ENCODE data around the gene DMGDH.

The DMGDH gene

DNA sequence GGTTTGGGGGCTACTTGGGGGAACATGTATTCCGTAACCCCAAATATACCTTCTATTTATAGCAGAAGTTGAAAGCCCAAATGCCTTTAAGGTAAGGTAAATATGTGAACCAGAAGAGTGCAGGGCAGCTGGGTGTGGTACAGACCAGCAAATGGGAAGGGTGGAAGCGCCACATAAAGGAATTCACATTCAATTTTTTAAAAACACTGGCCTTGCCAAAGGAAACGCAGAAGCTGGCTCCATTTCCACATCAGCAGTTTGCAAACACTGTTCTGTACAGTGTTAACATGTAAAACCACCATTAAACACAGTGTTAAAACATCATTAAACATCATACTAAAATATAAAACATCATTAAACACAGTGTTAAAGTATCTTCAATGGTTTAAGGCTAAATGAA, 38.6 kb upstream of the DMGDH start:
- TF ChIP-seq, protein P1, sequence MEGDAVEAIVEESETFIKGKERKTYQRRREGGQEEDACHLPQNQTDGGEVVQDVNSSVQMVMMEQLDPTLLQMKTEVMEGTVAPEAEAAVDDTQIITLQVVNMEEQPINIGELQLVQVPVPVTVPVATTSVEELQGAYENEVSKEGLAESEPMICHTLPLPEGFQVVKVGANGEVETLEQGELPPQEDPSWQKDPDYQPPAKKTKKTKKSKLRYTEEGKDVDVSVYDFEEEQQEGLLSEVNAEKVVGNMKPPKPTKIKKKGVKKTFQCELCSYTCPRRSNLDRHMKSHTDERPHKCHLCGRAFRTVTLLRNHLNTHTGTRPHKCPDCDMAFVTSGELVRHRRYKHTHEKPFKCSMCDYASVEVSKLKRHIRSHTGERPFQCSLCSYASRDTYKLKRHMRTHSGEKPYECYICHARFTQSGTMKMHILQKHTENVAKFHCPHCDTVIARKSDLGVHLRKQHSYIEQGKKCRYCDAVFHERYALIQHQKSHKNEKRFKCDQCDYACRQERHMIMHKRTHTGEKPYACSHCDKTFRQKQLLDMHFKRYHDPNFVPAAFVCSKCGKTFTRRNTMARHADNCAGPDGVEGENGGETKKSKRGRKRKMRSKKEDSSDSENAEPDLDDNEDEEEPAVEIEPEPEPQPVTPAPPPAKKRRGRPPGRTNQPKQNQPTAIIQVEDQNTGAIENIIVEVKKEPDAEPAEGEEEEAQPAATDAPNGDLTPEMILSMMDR (IDR thresholded peaks at IDR 0.05), result no peak

DNA sequence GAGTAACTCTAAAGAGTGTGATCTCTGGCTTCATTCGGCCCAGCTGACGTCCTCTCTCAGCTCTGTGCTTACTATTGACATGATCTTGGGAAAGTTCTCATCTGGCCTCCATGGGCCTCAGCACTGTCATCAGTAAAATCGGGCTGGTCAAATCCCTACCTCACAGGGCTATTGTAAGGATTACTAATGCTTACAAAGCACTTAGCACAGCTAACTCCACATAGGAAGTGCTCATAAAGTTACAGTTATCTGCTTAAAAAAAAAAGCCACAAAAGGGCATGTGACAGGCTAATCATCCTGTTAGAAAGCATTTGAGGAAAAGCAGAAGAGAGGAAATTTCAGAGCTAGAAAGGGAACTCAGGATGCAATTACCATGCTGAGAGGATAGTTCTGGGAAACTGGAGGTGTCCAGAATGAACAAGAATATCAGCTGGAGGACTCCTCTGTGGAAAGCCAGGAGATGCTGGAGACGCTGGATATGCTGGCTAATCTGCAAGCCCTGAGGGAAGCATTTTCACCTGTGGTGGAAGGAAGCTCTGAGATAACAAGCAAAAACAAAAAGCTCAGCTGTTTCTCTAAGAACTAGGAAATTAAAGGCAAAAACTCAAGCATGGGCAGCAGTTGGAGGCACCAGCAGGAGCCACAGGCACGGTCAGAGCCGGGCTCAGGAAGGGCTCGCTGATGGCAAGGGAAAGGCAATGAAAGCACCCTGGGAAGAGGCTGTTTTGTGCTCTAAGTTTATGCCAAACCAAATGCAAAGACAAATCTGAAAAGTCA, 37.7 kb upstream of the DMGDH start:
- TF ChIP-seq, protein P1 (IDR thresholded peaks at IDR 0.05), result no peak

DNA sequence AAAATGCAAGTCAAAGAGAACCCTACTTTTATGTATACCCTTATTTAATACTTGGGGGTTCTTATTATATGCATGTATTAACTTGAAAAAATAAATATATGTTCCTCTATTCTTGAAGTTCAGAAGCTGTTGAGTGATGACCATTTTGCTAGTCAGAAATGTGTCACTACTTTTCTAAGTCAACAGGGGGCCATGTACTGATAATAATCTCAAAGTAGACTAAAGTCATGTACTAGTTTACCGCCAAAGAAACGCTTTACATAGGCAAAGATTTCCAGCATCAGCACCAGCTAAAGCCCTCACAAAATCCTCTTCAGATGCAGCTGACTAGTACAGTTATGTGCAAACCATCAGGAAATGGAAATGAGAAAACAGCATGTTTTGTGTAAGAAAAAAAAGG, 36.4 kb upstream of the DMGDH start:
- TF ChIP-seq, protein P1 (IDR thresholded peaks at IDR 0.05), result no peak

DNA sequence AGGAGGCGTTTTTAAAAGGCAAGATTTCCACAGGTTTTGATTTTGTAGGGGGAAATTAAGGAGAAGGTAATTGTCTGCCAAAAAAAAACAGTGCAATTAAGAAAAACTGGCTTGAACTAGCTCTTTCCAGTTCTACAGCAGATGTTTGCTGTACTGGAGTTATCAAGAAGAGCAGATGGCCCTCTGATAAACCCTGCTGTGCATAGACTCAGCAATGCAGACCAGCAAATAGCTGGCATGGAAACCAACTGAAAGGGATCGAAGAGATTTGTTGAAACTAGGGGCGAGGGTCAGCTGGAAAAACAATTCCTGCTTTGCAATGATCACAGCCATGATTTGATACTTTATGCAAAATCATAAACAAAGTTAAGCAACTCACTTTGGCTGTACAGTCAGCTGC, 24.3 kb upstream of the DMGDH start:
- TF ChIP-seq, protein P1 (IDR thresholded peaks at IDR 0.05), result no peak

DNA sequence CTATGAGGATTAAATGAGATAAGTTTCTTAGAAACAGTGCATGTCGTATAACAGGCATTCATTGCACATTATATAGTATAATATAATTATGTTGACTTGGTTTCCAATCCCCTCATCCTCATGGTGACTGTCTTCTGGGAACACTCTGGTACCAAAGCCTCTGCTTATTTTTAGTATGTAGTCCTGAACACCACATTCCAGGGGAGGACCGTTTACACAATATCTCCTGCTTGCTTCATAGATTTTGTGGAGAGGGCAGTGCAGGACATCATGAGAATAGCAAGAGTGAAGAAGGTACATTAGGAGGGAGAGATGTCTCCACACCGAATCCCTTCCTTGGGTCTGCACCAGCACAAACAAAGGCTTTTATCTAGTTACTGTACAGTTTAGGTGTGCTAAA, 21.6 kb upstream of the DMGDH start:
- TF ChIP-seq, protein P1 (IDR thresholded peaks at IDR 0.05), result no peak

DNA sequence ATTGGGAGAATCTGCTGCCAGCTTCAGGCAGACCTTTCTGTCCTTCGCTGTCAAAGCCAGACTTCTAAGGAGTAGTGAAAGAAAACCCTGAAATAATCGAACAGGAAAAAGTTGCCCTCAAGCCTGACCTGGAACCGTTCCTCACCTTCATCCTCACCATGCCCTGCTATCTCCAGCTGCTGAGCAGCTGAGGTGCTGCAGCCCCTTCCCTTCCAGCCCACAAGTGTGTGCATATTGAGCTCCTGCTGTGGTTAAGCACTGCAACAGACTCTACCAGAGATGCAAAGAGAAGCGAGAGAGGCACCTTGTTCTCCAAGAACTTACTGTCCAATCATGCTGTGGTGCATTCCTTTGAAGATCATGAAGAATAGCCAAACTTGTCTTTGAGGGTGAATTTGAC, 19.0 kb upstream of the DMGDH start:
- TF ChIP-seq, protein P1 (IDR thresholded peaks at IDR 0.05), result no peak

DNA sequence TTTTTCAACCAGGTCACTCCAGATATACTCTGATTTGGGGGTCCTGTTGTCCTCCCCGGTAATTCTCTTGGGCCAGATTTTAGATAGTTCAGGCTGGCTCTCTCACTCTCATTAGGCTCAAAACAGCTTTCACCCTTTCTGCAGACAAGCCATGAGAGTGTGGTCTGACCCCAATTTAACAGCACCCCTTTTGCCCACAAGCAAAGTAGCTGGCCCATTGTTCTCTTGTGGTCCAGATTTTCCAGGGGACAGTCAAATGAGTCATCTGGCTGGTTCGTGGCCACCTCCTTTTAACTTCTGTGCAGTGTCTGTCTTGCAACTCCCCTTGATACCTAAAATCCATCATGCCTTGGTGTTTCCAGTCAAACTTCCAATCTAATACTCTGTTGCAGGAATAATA, 16.6 kb upstream of the DMGDH start:
- TF ChIP-seq, protein P1 (IDR thresholded peaks at IDR 0.05), result no peak

DNA sequence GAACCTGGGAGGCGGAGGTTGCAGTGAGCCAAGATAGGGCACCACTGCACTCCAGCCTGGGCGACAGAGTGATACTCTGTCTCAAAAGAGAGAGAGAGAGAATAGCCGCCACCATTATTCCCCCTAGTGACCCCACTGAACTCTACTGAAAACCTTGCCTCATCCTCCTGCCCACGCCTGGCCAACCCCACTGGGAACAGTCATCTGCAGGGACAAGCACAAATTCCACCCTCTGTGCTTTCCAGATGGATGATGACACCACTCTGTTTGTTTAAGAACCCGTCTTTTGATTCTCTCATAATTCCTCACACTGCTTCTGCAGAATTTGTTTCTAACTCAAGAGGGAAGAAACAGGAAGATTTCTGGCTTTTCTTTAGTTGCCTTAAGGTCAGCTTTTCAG, 12.3 kb upstream of the DMGDH start:
- TF ChIP-seq, protein P1 (IDR thresholded peaks at IDR 0.05), result no peak
